Breast epithelium (tissue), 4 donors: Measurements from ENCODE around the gene SLC6A12. TPM values are rescaled to one million over a fixed set of nuclear protein-coding genes. Genes with fewer than 3 reads are reported as not detected.

Experiments used
- DNase-seq, 2 donors: peaks; one replicate each; pipeline ENCODE4 v3.0.0-alpha.2; 2019; ENCODE audit warnings: low spot score in 2 of 2
- H3K27ac ChIP-seq, 2 donors: fragments of 200-600 bp; sonication (generic) in 1 of 2; one replicate each; pipeline ENCODE4 v1.5.1; 2016 to 2019; ENCODE audit warnings: mild to moderate bottlenecking in 1 of 2
- H3K27me3 ChIP-seq, 2 donors: fragments of 200-600 bp; sonication (generic) in 1 of 2; one replicate each; pipeline versions ENCODE4 v1.5.1 to v1.6.0; 2017 to 2019; ENCODE audit warnings: control low read depth in 1 of 2, mild to moderate bottlenecking in 1 of 2
- H3K36me3 ChIP-seq: fragments of 200-600 bp; one replicate; pipeline ENCODE4 v1.5.1; 2019
- H3K4me1 ChIP-seq, 2 donors: fragments of 200-600 bp; sonication (generic); one replicate each; pipeline ENCODE4 v1.5.1; 2016 to 2019; ENCODE audit warnings: control low read depth in 1 of 2
- H3K4me3 ChIP-seq, 3 donors: fragments of 200-600 bp; sonication (generic); 1 replicate in 2 of 3; 2 replicates in 1 of 3; pipeline ENCODE4 v1.5.1; 2016 to 2019; ENCODE audit warnings: mild to moderate bottlenecking in 3 of 3, moderate library complexity in 2 of 3
- H3K9me3 ChIP-seq, 2 donors: fragments of 200-600 bp; sonication (generic) in 1 of 2; one replicate each; pipeline ENCODE4 v1.5.1; 2016 to 2019; ENCODE audit warnings: control low read depth in 1 of 2
- POLR2A ChIP-seq: fragments of 450-650 bp; IDR thresholded peaks from one replicate; pipeline ENCODE4 v1.6.1; 2016; ENCODE audit warnings: antibody characterized with exemption, mild to moderate bottlenecking, moderate library complexity
- POLR2AphosphoS5 ChIP-seq, 3 donors: sonication (generic); formaldehyde crosslinking; IDR thresholded peaks; one replicate each; pipeline ENCODE4 v1.6.1; 2017; ENCODE audit warnings: antibody characterized with exemption in 3 of 3
- intact Hi-C: fragments of 100-400 bp; cut with DNase I; formaldehyde crosslinking; loops from one replicate; pipeline ENCODE4 v1.15.1; 2023; ENCODE audit warnings: low total_unique reads
- total RNA-seq, 3 donors: library from RNA; depleted of rRNA; stranded (reverse); fragments of >200 nt; gene quantifications; one replicate each; pipeline ENCODE4 v1.1.0, GENCODE V29; 2016
- TF ChIP-seq, protein P1 (sequence below), 3 donors: fragments of 450-650 bp; IDR thresholded peaks; one replicate each; pipeline ENCODE4 v1.5.1; 2016 to 2017; ENCODE audit warnings: antibody characterized with exemption in 3 of 3, mild to moderate bottlenecking in 3 of 3, moderate library complexity in 3 of 3

The SLC6A12 gene
- total RNA-seq, 3 donors from 2014 or later, result 0.33 to 2.1 (median 1.3) TPM

DNA sequence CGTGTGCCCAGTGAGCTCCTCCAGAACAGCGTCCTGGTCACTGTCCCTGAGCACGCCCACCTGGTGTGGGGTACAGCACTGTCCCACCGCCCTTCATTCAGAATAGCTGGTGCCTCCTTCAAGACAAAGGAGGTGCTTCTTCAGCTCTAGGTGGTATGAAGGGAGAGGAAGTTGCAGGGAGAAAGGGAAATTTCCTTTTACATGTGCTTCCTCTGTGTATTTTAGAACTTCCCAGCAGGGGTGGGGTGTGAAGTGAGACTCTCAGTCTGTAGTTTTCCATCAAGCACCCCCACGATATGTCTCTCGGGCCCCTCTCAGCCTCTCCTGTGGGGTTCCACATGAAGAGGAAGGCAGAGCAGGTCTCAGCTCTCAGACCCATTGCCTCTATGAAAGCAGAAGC is 1.2 kb upstream of the SLC6A12 start:
- Histone ChIP-seq H3K9me3 (no peaks in the 10 kb centered on the region), H3K27ac (no peak overlapping the region), H3K27me3 (peaks cover 0 to 3% of the 10 kb centered on the region in 2 donors), H3K4me3 (no peak overlapping the region), H3K4me1 (no peaks in the 10 kb centered on the region), H3K36me3 (no peaks in the 10 kb centered on the region)
- no peak for TF ChIP-seq POLR2AphosphoS5 (IDR thresholded peaks at IDR 0.05)
- TF ChIP-seq, protein P1, sequence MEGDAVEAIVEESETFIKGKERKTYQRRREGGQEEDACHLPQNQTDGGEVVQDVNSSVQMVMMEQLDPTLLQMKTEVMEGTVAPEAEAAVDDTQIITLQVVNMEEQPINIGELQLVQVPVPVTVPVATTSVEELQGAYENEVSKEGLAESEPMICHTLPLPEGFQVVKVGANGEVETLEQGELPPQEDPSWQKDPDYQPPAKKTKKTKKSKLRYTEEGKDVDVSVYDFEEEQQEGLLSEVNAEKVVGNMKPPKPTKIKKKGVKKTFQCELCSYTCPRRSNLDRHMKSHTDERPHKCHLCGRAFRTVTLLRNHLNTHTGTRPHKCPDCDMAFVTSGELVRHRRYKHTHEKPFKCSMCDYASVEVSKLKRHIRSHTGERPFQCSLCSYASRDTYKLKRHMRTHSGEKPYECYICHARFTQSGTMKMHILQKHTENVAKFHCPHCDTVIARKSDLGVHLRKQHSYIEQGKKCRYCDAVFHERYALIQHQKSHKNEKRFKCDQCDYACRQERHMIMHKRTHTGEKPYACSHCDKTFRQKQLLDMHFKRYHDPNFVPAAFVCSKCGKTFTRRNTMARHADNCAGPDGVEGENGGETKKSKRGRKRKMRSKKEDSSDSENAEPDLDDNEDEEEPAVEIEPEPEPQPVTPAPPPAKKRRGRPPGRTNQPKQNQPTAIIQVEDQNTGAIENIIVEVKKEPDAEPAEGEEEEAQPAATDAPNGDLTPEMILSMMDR (IDR thresholded peaks at IDR 0.05), result no peak
- TF ChIP-seq POLR2A, result no peak
- DNase-seq, result no peak
- intact Hi-C loops, result no loop called here

DNA sequence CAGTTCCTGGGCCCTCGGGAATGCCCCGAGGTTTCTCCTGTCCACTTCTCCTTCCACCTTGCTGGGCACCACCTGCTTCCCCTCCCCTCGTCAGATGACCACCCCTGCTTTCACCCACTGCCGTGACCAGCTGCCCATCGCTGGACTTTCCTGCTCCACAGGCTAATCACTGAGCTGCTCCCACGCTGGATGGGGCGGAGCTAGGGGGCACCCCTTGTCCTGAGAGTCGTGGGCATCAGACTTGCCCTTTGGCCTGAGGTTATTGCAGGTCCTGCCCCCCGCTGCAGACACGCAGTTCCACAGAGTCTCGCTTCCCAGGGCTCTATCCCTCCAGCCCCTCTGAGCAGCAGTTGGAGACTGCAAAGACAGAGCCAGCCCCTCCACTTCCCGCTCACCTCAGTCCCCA is 427 bp downstream of the SLC6A12 start:
- peak overlapping the region in 2 of 3 donors; percentile 1 to 15 for H3K4me3 ChIP-seq
- no peaks in the 10 kb centered on the region for H3K9me3 ChIP-seq
- no peak for DNase-seq
- H3K27me3 ChIP-seq, result peaks cover 0 to 3% of the 10 kb centered on the region in 2 donors
- intact Hi-C loops, result no loop called here
- H3K36me3 ChIP-seq, result no peaks in the 10 kb centered on the region
- no peak overlapping the region for H3K27ac ChIP-seq
- H3K4me1 ChIP-seq, result no peaks in the 10 kb centered on the region
- TF ChIP-seq POLR2AphosphoS5 (IDR thresholded peaks at IDR 0.05) (no peak), POLR2A (no peak)
- TF ChIP-seq, protein P1 (IDR thresholded peaks at IDR 0.05), result no peak

DNA sequence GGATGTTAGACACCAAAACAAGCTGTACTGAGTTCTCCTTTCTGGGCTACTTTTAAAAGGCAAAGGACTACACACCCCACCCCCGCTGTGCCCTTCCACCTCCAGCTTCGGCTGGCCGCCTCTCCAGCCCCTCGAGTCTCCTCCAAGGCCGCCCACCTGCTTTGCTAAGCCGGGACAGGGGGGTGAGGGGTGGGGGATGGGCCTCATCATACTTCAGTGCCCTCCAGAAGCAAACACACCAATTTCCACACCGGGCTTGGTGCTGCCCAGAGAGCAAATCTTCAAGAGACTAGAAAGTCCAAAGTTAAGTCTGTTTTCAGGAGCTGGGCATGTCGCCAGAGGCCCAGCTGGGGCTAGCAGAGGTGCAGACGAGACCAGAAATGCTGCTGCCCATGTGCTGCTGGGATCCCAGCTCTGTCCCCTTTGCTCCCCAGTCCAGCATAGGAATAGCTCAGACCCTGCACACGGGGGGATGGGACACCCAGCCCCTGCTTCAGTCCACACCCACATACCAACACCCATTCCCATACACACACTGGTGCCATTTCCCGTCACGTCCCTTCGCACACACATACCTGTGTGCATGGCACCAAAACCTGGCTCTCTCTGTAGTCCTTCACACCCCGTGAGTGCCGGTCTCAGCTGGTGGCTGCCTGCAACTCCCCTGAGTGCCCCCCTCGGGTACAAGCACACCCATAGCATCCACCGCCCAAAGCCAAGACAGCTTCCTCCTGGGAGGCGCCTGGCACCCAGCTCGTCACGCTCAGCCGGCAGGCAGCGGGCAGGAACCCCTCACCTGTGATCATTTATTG is 1.0 kb downstream of the SLC6A12 start:
- intact Hi-C loops, result no loop called here
- no peak for DNase-seq
- peak overlapping the region in 2 of 3 donors; percentile 15 to 20 for H3K4me3 ChIP-seq
- H3K27me3 ChIP-seq, result peaks cover 0 to 3% of the 10 kb centered on the region in 2 donors
- no peaks in the 10 kb centered on the region for H3K4me1 ChIP-seq
- TF ChIP-seq POLR2A (no peak), POLR2AphosphoS5 (IDR thresholded peaks at IDR 0.05) (no peak)
- TF ChIP-seq, protein P1 (IDR thresholded peaks at IDR 0.05), result no peak
- H3K27ac ChIP-seq, result no peak overlapping the region
- H3K36me3 ChIP-seq, result no peaks in the 10 kb centered on the region
- no peaks in the 10 kb centered on the region for H3K9me3 ChIP-seq

- intact Hi-C loops, result no loop called here
- H3K27ac ChIP-seq, result no peak overlapping the region
- no peaks in the 10 kb centered on the region for H3K9me3 ChIP-seq
- no peaks in the 10 kb centered on the region for H3K4me1 ChIP-seq
- TF ChIP-seq POLR2A (no peak), POLR2AphosphoS5 (IDR thresholded peaks at IDR 0.05) (no peak)
- TF ChIP-seq, protein P1 (IDR thresholded peaks at IDR 0.05), result no peak
- H3K4me3 ChIP-seq, result peak overlapping the region in 1 of 3 donors; percentile 20
- DNase-seq, result no peak
- H3K36me3 ChIP-seq, result no peaks in the 10 kb centered on the region
- peaks cover 0 to 3% of the 10 kb centered on the region in 2 donors for H3K27me3 ChIP-seq
Observed at GRCh38 chr12:212415-212714, 1.6 kb downstream of the SLC6A12 start.

DNA sequence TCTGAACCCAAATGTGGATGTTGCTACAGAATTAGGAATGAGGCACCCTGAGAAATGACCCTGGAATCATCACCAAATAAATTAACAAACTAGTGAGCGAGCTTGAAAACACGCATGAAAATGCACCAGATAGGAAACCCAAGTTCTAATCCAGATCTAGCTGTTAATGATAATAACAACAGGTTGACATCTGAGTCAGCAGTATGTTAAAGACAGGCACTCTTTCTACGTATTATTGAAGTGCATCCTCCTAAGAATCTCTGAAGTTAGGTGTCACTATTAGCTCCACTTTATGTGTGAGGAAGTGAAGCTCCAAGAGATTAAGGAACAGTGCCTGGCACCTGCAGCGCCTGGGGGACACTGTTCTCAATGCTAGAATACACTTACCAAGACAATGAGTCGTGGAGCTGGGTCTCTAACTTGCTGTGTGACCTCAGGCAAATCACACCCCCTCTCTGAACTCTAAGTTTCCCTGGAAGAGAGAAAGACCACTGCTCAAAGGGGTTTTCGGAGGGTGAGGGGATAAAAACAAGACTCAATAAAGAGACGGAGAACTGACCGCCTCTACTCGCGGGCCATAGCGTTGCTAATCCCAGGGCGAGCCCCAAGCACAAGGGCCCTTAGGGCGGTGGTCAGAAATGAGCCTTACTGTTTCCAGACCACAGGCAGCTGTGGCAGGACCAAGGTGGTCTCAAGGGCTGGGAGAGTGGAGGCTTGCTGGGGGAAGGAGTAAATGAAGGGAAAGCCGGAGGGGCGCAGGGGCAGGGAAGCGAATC is 2.1 kb downstream of the SLC6A12 start:
- peaks cover 0 to 3% of the 10 kb centered on the region in 2 donors for H3K27me3 ChIP-seq
- no peaks in the 10 kb centered on the region for H3K4me1 ChIP-seq
- intact Hi-C loops, result no loop called here
- H3K4me3 ChIP-seq, result no peak overlapping the region
- no peak overlapping the region for H3K27ac ChIP-seq
- DNase-seq, result no peak
- TF ChIP-seq POLR2AphosphoS5 (IDR thresholded peaks at IDR 0.05) (no peak), POLR2A (no peak)
- TF ChIP-seq, protein P1 (IDR thresholded peaks at IDR 0.05), result no peak
- no peaks in the 10 kb centered on the region for H3K36me3 ChIP-seq
- H3K9me3 ChIP-seq, result no peaks in the 10 kb centered on the region
